Lung (tissue), 12 donors: ENCODE data around the gene PSMG3. TPM values are rescaled to one million over a fixed set of nuclear protein-coding genes. Genes with fewer than 3 reads are reported as not detected.

Experiments used
- ATAC-seq: fragments of 200-7000 bp; cut with Tn5 transposase; one replicate; pipeline ENCODE4 v1.9.1; 2020; ENCODE audit warnings: moderate number of reproducible peaks; ENCODE audit not compliant: insufficient read depth, low FRiP score
- DNase-seq, 3 donors: peaks; one replicate each; pipeline ENCODE4 v3.0.0-alpha.2; 2013 to 2017
- H3K27ac ChIP-seq, 2 donors: one replicate each; pipeline ENCODE4 v1.5.1; 2013; ENCODE audit warnings: mild to moderate bottlenecking in 2 of 2, moderate library complexity in 2 of 2, control low read depth in 1 of 2, inconsistent platforms in 1 of 2, low read depth in 1 of 2, low read length in 1 of 2
- H3K27me3 ChIP-seq, 3 donors: one replicate each; pipeline ENCODE4 v1.5.1; 2013; ENCODE audit warnings: low read length in 2 of 3; ENCODE audit not compliant: control insufficient read depth in 3 of 3, insufficient read depth in 3 of 3
- H3K36me3 ChIP-seq, 4 donors: one replicate each; pipeline ENCODE4 v1.5.1; 2013; ENCODE audit warnings: low read length in 4 of 4, mild to moderate bottlenecking in 1 of 4, moderate library complexity in 1 of 4; ENCODE audit not compliant: control insufficient read depth in 4 of 4, insufficient read depth in 4 of 4
- H3K4me1 ChIP-seq, 5 donors: one replicate each; pipeline ENCODE4 v1.5.1; 2013; ENCODE audit warnings: low read length in 5 of 5, mild to moderate bottlenecking in 2 of 5, moderate library complexity in 1 of 5; ENCODE audit not compliant: control insufficient read depth in 5 of 5, insufficient read depth in 5 of 5
- H3K4me3 ChIP-seq: one replicate; pipeline ENCODE4 v1.5.1; 2013; ENCODE audit warnings: mild to moderate bottlenecking, control low read depth, moderate library complexity
- H3K9ac ChIP-seq, 2 donors: one replicate each; pipeline ENCODE4 v1.5.1; 2013; ENCODE audit warnings: low read length in 2 of 2, control low read depth in 1 of 2; ENCODE audit not compliant: insufficient read depth in 1 of 2
- H3K9me3 ChIP-seq, 4 donors: one replicate each; pipeline ENCODE4 v1.5.1; 2013; ENCODE audit warnings: low read length in 3 of 4, mild to moderate bottlenecking in 1 of 4, moderate library complexity in 1 of 4; ENCODE audit not compliant: control insufficient read depth in 4 of 4, insufficient read depth in 3 of 4
- CTCF ChIP-seq: IDR thresholded peaks from 2 replicates; pipeline ENCODE4 v1.5.1; 2012; ENCODE audit warnings: mild to moderate bottlenecking; ENCODE audit errors: control extremely low read depth, extremely low read depth
- WGBS, 2 donors: extraction: QIAGEN DNeasy Blood & Tissue Kit; methylation state at CpG; one replicate each; pipeline ENCODE4 v1.1.7; 2013; 5-methylcytosine and 5-hydroxymethylcytosine counted together
- polyA plus RNA-seq, 2 donors: library from polyadenylated mRNA; stranded (reverse); fragments of 200-250 nt; gene quantifications; one replicate each; pipeline ENCODE4 v1.2.1, GENCODE V29; 2013
- total RNA-seq, 2 donors: library from RNA; depleted of rRNA in 1 of 2; stranded (reverse); fragments of >200 nt in 1 of 2; gene quantifications; one replicate each; pipeline ENCODE4 v1.2.1, GENCODE V29; 2014 to 2021
- donor health status: control.
- donor health status: control.
- donor health status: Bipolar disorder and iron deficiency.
- donor health status: healthy.
- donor health status: DM: yes; HTN: yes; CAD: no.

PSMG3 gene
- total and polyA plus RNA-seq, 4 donors = 10.7 to 86.7 (median 41.8) TPM

DNA sequence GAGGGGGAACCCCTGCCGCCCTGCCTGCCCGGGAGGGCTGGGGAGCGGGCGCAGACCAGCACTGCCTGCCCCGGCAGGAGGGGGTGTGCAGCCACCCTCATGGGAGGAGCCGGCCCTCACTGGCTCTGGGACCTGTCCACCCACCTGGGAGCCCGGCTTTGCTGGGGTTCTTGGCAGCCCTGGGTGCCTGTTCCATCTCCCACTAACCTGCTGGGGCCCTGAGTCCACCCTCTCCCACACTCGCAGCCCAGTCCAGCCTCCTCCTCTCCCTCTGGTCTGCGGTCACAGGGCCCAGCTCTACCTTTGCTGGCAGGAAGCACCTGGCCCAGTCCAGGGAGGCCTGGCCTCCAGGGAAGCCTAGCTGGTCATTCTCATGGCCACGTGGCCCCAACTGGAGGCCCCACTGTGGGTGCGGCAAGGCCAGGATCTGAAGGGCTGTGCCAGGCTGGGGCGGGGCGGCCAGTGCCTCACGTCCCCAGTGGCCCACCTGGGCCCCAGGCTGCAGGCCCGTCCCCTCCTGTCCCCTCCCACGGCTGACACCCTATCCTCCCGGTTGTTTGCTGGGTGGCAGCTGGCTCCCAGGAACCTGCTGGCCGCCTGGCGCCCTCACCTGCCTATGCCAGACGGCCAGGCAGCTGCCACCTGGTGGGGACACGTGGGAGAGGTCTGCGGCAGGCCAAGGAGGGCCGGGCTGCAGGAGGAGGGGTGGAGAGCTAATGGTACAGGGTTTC is 13.9 kb downstream of the PSMG3 start, which contains the start of gene TMEM184A:
Gene TMEM184A, minus strand, starts transcription at position 393 of the 731 bp plus-strand sequence. CDS start 721 bp downstream, outside the sequence.
- Histone ChIP-seq H3K9me3 (no peaks in the 10 kb centered on the region), H3K4me1 (peaks cover 0 to 7% (median 0%) of the 10 kb centered on the region in 5 donors), H3K27me3 (no peaks in the 10 kb centered on the region), H3K9ac (no peak within 1 kb of the TSS), H3K4me3 (no peak within 1 kb of the TSS), H3K27ac (peak within 1 kb of the TSS in 1 of 2 donors; percentile 76), H3K36me3 (no peaks in the 10 kb centered on the region)
- TF ChIP-seq CTCF = no peak
- DNase-seq (peak; percentile 42 to 68 (median 66)), ATAC-seq (peak; percentile 71)
- 47 to 49% methylated on average over 17 to 23 of the region's 23 CpGs for WGBS, 2 donors

GRCh38 chr7:1555046-1555812 is 14.6 kb downstream of the PSMG3 start:
- no peak for DNase-seq
- TF ChIP-seq CTCF = no peak
- WGBS, 2 donors = 42 to 50% methylated on average over 31 to 35 of the region's 35 CpGs
- H3K9me3 ChIP-seq = no peaks in the 10 kb centered on the region
- no peak overlapping the region for H3K4me3 ChIP-seq
- no peaks in the 10 kb centered on the region for H3K27me3 ChIP-seq
- H3K4me1 ChIP-seq = peaks cover 0 to 7% (median 0%) of the 10 kb centered on the region in 5 donors
- no peak overlapping the region for H3K9ac ChIP-seq
- no peak for ATAC-seq
- no peaks in the 10 kb centered on the region for H3K36me3 ChIP-seq
- peak overlapping the region in 1 of 2 donors; percentile 76 for H3K27ac ChIP-seq

GRCh38 chr7:1554333-1555045 is 15.3 kb downstream of the PSMG3 start:
- no peaks in the 10 kb centered on the region for H3K9me3 ChIP-seq
- ATAC-seq (no peak), DNase-seq (no peak)
- no peak overlapping the region for H3K4me3 ChIP-seq
- H3K27ac ChIP-seq = peak overlapping the region in 1 of 2 donors; percentile 9
- WGBS, 2 donors = 76 to 82% methylated on average over 20 of the region's 20 CpGs
- no peak for TF ChIP-seq CTCF
- no peaks in the 10 kb centered on the region for H3K36me3 ChIP-seq
- no peak overlapping the region for H3K9ac ChIP-seq
- peaks cover 0 to 7% (median 0%) of the 10 kb centered on the region in 5 donors for H3K4me1 ChIP-seq
- H3K27me3 ChIP-seq = no peaks in the 10 kb centered on the region
